ENCODE results near the gene ENOSF1.

ENOSF1 gene

GRCh38 chr18:621291-622043 lies 91.0 kb downstream of the ENOSF1 start:
- no peaks in the 10 kb centered on the region for H3K9me3 ChIP-seq
- H3K27me3 ChIP-seq = peaks cover 9% of the 10 kb centered on the region
- H3K4me3 ChIP-seq (ENCODE audit: low read depth, low read length) = no peak overlapping the region
- no peaks in the 10 kb centered on the region for H3K36me3 ChIP-seq
- no peak for DNase-seq
- no peaks in the 10 kb centered on the region for H3K4me1 ChIP-seq
- no peak for TF ChIP-seq CTCF (IDR thresholded peaks at IDR 0.05; ENCODE audit: low read depth, low read length)
